GM12875 (cell line): Measurements from ENCODE around the gene CCNB1.
"Not testable (repeated sequence)": the region's sequence is repeated elsewhere in the genome, so short reads cannot be mapped to it uniquely, and the experiment has no call there.

ENCODE experiments used
- H3K4me3 ChIP-seq: one replicate; pipeline ENCODE4 v1.5.1; 2011; ENCODE audit warnings: low read depth, low read length, control low read depth
- TF ChIP-seq, protein P1 (sequence below): IDR thresholded peaks from 2 replicates; pipeline ENCODE4 v1.5.1; 2011; ENCODE audit warnings: low read depth, mild to moderate bottlenecking, control low read depth, inconsistent platforms, low read length, moderate library complexity, borderline replicate concordance; ENCODE audit not compliant: insufficient read depth

Gene CCNB1

DNA sequence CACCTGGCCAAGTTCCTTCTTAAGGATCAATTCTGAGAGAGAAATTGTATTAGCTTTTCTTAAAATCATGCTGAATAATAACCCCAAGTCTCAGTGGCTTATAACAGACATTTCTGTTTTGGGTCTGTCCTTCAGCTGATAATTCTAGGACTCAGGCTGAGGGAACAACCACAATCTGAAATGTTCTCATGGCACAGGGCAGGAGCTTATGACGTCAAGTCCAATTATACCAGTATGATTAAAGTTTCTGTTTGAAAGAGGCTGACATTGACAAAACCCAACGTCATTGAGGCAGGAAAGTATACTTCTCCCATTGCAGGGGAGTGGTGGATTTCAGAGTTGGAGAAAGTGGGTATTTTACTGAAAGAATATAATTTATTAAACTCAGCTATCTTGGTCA, 44.2 kb downstream of the CCNB1 start:
- TF ChIP-seq, protein P1, sequence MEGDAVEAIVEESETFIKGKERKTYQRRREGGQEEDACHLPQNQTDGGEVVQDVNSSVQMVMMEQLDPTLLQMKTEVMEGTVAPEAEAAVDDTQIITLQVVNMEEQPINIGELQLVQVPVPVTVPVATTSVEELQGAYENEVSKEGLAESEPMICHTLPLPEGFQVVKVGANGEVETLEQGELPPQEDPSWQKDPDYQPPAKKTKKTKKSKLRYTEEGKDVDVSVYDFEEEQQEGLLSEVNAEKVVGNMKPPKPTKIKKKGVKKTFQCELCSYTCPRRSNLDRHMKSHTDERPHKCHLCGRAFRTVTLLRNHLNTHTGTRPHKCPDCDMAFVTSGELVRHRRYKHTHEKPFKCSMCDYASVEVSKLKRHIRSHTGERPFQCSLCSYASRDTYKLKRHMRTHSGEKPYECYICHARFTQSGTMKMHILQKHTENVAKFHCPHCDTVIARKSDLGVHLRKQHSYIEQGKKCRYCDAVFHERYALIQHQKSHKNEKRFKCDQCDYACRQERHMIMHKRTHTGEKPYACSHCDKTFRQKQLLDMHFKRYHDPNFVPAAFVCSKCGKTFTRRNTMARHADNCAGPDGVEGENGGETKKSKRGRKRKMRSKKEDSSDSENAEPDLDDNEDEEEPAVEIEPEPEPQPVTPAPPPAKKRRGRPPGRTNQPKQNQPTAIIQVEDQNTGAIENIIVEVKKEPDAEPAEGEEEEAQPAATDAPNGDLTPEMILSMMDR = no peak
- H3K4me3 ChIP-seq = no peak overlapping the region

DNA sequence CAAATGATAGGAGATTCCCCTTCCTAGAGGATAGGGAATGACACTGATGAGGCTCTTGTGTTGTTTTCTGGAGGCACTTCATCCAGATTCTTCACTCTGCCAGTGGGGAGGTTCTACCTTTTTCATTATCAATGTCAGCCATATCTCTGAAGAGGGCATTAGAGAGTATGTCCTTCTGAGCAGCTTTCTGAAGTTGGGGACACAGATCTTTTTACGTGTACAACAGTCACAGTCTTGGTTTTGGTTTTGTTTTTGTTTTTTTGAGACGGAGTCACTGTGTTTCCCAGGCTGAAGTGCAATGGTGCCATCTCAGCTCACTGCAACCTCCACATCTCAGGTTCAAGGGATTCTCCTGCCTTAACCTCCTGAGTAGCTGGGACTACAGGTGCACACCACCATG, 45.1 kb downstream of the CCNB1 start:
- TF ChIP-seq, protein P1 = no peak
- H3K4me3 ChIP-seq = no peak overlapping the region

DNA sequence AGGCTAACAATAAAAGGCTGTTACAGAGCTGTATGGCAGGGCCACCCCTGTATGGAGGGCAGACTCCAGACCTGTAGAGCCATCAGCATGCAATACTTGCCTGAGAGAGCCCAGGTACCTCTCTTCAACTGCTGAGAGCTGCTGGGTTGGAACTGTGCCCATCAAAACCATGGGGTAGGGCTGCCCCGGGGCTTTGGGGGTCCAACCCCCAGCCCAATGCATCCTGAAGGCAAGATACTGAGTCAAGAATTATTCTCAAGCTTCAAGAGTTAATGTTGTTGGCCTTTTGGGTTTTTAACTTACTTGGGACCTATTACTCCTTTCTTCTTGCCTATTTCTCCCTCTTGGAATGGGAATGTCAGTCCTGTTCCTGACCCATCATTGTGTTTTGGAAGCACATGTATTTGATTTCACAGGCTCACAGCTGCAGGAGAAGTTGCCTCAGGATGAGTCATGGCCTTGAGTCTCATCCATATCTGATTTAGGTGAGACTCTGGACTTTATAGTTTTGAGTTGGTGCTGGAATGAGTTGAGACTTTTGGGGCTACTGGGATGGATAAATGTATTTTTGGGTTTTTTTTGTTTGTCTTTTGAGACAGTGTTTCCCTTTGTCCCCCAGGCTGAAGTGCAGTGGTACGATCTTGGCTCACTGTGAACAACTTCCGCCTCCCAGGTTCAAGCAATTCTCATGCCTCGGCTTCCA, 46.7 kb downstream of the CCNB1 start:
- TF ChIP-seq, protein P1 = no peak
- no peak overlapping the region for H3K4me3 ChIP-seq

DNA sequence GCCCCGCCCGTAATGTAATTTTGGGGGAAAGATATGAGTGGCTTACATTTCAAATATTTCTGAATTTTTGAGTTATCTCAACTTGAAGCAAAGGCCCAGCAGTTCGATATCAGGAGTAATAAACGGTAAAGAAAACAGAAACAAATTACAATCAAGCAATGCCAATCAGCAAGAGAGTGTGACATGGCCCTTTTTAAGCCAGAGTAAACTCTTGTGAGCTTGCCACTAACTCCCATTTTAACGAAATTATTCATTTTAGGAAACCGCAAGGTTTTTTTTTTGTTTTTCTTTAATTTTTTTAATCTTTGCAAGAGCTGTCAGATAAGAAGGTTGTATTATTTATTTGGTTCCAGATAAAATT, 50.2 kb downstream of the CCNB1 start:
- H3K4me3 ChIP-seq = peak overlapping the region; percentile 70
- TF ChIP-seq, protein P1 = no peak

DNA sequence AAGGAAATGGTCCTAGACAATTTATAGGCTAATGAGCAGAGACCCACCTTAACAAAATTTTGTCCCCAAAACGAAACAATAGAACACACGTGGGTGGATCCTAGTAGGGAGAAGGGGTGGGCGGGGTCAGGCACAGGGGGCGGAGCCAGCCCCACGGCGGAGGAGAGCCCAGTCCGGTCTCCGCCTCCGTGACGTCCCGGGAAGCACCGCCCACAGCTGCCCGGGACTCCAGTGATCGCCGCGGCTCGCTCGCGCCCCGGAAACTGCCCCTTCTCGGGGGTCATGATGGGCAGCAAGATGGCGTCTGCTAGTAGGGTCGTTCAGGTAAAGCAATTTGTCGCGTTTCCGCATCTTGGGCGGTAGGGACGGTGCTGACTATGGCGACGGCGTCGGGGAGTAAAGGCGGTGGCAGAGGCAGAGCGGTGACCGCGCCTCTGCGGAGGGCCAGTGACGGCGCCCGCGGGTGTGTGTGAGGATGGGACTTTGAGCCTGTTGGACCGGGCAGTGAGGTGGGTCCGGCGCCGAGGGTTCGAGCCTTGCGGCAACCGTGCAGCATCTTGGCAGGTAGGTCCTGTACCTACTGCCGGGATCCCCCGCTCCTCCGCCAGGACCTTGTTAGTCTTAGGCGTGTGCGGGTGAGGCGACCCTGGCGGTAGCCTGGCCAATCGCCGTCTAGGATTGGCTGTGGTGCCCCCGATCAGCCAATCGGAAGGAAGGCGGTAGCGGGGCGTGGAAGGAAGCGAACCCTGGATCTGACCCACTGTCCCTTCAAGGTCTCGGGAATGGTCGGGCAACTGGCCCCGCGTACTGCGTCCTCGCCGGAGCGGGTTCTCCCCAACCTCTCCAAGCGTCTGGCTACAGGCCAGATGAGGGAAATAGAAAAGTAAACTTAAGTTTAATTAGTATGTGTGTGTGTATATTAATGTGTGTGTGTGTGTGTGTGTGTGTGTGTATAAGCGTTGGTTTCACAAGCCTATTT, 50.9 kb downstream of the CCNB1 start:
- TF ChIP-seq, protein P1 = 0 out of 2 replicates have a peak, but pooled peaks have one; percentile 2
- peak overlapping the region; percentile 70 for H3K4me3 ChIP-seq

DNA sequence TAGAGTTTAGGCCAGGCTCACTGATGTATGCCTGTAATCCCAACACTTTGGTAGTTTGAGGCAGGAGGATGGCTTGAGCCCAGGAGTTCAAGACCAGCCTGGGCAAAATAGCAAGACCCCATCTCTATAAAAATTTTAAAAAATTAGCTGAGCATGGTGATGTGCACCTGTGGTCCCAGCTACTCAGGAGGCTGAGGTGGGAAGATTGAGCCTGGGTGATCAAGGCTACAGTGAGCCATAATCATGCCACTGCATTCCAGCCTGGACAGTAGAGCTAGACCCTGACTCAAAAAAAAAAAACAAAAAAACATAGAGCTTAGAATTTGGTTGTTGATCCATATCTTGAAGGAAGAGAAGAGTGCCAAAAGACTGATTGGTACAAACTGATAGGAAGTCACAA, 53.0 kb downstream of the CCNB1 start:
- TF ChIP-seq, protein P1 = no peak
- no peak overlapping the region for H3K4me3 ChIP-seq

DNA sequence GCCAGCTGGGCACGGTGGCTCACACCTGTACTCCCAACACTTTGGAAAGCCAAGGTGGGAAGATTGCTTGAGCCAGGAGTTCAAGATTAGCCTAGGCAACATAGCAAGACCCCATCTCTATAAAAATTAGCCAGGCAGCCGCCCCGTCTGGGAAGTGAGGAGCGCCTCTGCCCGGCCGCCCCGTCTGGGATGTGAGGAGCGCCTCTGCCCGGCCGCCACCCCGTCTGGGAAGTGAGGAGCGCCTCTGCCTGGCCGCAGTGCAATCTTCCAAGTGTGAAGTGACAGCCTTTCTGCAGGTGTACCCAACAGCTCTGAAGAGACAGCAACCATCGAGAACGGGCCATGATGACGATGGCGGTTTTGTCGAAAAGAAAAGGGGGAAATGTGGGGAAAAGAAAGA, 53.4 kb downstream of the CCNB1 start:
- not testable (repeated sequence) for H3K4me3 ChIP-seq

DNA sequence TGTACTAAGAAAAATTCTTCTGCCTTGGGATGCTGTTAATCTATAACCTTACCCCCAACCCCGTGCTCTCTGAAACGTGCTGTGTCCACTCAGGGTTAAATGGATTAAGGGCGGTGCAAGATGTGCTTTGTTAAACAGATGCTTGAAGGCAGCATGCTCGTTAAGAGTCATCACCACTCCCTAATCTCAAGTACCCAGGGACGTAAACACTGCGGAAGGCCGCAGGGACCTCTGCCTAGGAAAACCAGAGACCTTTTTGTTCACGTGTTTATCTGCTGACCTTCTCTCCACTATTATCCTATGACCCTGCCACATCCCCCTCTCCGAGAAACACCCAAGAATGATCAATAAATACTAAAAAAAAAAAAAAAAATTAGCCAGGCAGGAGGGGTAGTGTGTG, 53.9 kb downstream of the CCNB1 start:
- H3K4me3 ChIP-seq = not testable (repeated sequence)
